NCI-H1436 (cell line): ENCODE data around the gene PPP1R16B.

Experiments
- DNase-seq: peaks from one replicate; lab custom pipeline; 2025; lab: John Stamatoyannopoulos, UW

Gene PPP1R16B

DNA sequence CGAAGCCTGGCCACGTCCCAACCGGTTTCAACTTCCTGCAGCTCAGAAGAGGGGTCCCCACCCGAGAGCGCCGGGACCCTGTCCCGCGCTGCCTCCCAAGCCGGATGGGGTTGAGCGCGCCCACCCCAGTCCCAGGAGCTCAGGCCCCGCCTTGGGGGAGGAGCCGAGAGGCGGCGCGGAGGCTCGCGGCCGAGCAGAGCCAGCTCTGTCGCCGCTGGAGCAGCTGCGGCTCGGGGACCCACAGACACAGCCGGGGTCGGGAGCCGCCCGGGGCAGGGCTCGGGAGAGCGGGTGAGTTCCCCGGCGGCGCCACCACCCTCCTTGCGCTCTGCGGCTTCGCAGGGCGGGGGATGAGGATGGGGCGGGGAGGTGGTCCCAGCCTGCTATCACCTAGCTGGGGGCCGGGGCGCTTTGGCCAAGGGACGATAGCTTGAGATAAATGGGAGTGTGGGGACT, at the start of gene PPP1R16B:
TSS of gene PPP1R16B (plus strand) at position 196 of the 456 bp plus-strand sequence. CDS start 30,229 bp downstream, outside the sequence.
- DNase-seq, result no peak

DNA sequence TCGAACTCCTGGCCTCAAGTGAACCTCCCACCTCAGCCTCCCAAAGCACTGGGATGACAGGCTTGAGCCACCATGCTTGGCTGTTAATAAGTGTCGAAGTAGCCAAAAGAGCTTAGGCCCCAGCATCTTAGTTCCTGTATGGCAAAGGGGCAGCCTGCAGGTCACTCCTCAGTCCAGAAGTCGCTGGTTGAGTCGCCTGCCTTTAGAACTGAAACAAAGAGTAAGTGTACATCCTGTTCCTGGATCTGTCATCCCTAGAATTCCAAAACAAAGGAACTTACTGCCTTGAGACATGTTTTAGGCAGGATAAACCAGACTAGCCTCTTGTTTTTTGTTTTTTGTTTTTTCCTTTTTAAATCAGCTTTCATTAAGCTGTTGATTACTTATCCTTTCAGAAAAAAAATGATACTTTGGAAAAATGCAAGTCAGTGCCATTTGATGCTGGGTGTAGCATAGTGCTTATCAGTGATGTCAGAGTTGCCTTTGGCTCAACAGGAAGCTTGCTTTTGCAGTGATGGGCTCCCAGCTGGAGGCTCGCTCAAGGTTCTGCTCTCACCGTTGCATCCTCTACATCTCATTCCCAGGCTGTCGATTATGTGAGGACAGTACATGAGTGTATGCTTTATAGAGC, 48.2 kb upstream of the PPP1R16B start:
- DNase-seq, result no peak

DNA sequence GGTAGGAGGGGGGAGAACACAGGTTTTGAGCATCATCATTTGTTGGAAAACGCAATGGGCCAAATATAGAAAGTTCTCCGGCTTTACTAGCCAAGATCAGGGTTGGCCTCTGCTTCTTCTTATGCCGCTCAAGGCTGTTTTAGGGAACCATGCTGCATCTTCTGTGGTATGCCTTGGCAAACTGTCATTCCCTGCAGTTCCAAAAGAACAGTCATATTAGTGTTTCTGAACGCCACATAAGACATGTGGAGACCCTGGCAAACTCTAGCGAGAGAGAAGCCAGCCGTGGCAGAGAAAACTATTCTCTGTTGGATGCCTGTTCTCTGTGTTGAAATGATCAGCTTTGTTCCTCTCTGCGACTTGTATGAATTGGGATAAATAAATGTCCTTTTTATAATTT, 46.4 kb upstream of the PPP1R16B start:
- no peak for DNase-seq

DNA sequence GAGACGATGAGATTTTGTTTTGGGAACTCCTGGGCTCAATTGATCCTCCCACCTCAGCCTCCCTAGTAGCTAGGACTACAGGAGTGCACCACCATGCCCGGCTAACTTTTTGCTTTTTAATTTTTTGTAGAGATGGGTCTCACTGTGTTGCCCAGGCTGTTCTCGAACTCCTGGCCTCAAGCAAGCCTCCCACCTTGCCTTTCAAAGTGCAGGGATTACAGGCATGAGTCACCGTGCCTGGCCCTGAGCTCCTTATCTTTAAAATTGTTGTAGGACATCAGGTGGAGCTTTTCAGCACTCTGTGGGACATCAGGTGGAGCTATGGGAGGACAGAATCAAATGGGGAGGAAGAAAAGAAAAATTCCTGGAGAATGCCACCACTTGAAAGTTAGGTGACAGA, 44.5 kb upstream of the PPP1R16B start:
- DNase-seq, result no peak

DNA sequence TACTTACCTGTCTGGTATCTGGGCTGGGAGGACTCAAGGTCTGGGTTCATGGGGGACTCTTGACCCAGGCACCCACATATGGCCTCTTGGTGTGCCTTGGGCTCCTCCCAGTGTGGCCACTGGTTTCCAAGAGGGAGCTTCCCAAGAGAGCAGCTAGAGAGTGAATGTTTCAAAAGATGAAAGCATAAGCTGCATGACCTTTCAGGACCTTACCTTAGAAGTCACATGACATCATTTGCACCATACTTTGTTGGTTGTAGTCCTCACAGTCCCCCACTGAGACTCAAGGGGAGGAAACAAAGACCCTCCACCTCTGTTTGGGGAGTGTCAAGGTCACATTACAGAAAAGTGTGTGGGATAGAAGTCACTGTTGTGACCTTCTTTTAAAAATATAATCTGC, 43.3 kb upstream of the PPP1R16B start:
- no peak for DNase-seq

DNA sequence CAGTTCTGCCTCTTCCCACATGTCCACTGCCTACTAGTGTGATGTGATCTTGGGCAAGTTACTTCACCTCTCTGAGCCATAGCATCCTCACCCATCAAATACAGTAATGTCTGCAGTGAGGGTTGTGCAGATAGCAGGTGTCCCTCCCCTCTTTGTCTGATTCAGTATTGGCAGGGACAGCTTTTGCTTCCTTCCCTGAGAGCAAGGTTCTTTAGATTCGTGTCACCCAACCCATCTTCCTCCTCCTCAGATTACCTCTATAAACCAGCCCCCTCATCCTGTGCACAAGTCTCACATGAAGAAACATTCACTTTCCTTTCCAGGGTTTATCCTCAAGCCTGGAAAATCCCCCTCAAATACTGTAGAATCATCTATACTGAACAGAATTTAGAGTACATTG, 41.9 kb upstream of the PPP1R16B start:
- no peak for DNase-seq

DNA sequence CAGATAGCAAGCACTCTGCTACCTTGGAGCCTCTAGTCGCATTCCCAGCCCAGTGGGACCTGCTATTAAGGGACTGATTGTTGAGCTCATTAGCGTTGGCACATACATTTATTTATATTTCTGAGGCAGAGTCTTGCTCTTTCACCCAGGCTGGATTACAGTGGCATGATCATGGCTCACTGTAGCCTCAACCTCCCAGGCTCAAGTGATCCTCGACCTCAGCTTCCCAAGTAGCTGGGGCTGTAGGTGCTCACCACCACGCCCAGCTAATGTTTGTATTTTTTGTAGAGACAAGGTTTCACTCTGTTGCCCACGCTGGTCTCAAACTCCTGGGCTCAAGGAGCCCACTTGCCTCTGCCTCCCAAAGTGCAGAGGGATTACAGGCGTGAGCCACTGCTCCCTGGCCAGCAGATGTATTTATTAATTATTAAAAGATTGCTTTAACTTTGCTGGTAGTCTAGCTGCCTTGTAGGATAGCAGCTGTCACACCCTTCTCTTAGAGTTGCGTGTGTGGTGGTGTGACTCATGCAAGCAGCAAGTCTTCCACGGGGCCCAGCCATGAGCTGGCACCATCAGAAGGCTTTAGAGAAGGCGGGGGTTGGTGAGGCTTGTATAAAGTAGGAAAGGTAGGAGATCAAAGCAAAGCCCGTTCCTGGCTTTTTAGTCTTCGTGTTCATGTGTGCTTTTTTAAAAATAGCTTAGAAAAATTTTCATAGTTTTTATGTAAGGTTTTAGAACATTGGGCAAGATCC, 40.8 kb upstream of the PPP1R16B start:
- DNase-seq, result no peak

DNA sequence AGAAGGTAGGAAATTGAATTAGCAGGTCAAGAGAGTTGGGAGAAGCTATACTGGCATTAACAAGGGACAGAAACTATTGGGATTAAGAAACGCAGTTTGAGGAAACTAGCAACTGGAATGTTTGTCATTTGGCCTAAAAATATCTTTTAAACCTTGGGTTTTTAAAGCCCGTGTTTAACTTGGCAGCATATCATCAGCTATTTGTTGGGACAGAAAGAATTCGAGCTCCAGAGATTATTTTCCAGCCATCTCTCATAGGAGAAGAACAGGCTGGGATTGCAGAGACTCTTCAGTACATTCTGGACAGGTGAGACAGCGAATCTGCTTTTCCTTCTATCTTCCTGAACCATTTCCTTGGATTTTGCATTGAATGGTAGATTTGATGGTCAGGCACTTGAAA, 39.4 kb upstream of the PPP1R16B start:
- no peak for DNase-seq

DNA sequence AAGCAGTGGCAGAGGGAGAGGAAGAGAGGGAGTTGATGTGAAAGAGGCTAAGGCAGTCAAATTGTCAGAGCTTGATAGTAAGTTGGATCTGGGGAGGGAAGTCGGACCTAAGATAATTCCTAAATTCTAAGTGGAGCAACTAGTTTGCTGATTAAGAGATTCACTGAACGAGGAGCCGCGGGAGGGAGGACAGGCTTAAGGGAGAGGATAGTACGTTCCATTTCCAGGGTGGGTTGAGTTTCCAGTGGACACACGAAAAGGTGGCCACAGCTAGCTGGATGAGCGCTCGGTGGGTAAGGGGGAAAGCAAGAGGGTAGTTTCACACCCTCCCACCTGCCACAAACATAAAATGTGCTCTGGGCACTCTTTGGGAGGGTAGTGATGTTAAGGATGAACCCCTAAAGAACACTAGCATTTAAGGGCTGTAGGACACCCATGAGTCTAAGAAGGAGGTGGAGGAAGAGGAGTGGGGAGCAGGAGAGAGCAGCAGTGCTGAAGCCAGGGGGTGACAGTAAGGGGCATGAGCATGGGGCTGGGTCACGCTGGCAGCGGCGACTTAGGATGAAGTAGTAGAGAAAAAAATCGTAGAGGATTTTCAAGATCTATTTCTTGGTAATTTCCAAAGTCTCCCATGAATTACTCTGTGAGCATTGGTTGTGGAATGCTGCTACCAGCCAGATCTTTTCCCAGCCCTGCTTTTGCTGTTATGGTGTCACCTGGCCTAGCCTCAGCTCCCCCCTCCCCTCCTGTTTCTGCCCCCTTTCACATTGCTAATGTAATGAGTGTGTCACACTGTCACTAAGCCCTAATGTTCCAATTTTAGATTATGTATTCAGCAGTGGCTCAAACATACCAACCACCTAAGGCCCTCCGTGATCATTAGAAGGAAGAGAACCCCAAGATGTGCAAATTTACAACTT, 35.9 kb upstream of the PPP1R16B start:
- no peak for DNase-seq

DNA sequence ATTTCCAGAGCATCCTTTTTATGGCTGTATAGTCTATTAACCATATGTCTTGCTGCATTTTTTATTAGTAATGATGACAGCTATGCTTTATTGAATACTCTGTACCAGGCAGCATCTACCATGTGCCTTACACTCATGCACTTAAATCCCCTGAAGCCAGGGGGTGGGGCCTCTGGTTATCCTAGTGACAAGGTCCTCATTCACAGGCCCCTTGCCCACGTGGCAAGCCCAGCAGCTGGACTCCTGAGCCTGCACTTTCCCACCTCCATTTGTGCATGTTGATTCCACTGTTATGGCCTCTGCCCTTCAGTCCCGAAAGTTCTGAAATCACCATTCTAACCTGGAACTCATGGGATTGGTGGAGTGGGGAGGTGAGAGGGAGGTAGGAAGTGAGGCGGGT, 35.0 kb upstream of the PPP1R16B start:
- DNase-seq, result no peak

DNA sequence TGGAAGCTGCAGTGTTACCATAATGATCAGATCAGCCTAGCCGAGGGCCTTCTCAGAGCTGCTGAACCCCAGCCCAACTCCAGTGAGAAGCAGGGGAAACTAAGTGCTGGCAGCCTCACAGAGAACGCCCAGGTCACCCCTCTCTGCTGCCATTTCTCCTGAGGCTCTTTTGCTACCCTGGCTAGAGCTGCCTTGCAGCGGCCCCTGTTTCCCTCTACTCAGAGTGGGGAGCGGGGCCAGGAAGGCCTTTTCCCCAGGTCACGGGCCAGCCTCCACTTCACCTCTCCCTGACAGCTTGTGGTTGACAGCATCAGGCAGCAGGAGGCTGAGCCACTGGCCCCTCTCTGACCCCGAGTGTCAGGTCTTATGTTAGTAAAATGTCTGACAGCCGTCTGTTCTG, 34.5 kb upstream of the PPP1R16B start:
- DNase-seq, result no peak

DNA sequence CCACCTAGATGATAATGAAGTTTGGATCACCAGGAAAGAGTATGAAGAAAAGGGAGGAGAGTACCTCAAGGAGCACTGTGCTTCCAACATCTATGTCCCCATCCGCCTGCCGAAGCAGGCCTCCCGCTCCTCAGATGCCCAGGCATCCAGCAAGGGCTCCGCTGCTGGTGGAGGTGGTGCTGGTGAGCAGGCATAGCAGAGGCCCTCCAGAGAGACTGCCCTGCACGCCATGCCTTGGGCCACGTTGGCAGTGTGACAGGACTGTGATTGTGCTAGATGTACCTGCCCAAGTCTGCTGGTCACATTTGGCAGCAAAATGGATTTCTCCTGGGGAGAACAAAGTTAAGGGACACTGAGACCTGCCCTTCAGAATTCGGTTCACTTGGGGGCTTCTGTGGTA, 33.9 kb upstream of the PPP1R16B start:
- DNase-seq, result no peak

DNA sequence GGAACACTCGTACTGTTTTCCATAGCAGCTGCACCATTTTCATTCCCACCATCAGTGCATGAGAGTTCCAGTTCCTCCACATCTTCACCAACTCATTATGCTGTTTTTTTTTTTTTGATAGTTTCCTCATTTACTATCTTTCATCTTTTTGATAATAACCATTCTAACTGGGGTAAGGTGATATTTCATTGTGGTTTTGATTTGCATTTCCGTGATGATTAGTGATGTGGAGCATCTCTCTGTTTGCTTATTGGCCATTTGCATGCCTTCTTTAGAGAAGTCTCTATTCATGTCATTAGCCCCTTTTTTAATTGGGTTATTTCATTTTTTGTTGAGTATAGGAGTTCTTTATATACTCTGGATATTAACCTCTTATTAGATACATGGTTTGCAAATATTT, 31.3 kb upstream of the PPP1R16B start:
- no peak for DNase-seq

DNA sequence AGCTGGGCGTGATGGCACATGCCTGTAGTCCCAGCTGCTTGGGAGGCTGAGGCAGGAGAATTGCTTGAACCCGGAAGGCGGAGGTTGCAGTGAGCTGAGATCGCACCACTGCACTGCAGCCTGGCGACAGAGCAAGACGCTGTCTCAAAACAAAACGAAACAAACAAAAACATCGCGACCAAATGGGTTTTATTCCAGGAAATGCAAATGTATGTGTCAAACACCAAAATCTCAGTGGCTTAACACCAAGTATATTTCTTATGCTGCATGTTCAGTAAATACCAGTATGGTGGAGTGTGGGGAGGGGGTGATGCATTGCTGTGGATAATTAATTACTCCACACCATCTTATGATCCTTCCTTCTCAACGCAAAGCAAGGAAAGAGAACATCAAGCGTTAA, 29.1 kb upstream of the PPP1R16B start:
- no peak for DNase-seq

DNA sequence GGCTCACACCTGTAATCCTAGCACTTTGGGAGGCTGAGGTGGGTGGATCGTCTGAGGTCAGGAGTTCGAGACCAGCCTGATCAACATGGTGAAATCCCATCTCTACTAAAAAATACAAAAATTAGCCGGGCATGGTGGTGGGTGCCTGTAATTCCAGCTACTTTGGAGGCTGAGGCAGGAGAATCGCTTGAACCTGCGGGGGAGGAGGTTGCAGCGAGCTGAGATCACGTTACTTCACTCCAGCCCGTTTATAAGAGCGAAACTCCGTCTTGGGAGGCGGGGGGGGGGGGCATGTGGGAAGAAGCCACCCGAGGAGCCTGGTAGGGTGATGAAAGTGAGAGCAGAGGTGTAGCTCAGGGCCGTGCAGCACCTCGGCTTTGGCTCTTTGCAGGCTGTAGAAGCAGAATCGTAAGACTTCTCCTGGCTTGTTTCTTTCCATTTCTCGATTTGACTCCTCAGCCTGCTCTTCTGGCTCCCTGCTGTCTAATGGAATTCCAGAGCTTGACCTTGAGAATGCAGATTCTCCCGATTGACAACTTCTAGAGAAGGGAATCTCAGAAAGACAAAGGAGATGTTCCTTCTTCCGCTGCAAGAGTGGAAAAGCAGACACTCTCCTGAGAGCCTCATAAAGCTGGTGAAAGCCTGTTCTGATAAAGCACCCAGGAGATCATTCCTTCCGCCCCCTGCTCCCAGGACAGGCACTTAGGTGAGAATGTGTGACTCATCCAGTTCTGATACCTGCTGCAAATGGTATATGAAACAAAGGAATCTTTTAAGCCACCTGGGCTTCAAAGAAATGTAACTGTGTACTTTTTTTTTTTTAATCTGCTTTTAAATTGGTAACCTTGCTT, 26.0 kb upstream of the PPP1R16B start:
- DNase-seq, result no peak

DNA sequence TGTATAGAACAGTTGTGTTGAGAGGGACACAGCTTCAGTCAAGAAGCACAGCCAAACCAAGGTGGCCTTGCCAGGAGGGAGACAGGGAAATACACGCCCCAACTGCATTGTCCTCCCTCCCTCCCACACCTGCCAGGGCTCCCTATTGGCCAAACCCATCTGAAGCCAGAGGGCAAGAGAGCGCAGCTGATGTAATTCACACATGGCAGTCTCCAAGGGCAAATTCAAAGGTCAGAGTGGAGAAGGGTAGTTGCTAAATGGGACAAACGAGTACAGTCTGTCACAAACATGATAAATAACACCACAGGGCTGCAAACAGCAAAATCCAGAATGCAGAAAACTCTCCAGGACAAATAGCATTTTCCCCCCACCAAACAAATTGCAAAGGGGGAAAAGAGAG, 23.2 kb upstream of the PPP1R16B start:
- DNase-seq, result no peak

DNA sequence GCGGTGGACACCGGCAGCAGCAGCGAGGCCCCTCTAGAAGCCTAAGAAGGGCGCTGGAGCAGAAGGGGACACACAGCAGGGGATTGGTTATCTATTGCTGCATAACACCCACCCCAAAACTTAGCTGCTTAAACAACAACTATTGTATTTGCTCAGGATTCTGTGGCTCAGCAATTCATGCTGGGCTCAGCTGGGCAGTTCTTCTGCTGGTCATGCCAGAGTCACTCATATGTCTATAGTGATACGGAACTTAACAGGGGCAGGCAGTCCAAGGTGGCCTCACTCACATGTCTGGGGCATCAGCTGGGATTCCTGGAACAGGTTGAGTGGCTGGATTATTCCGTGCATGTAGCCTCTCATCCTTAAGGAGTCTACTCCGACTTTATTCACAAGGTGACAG, 17.6 kb upstream of the PPP1R16B start:
- no peak for DNase-seq

DNA sequence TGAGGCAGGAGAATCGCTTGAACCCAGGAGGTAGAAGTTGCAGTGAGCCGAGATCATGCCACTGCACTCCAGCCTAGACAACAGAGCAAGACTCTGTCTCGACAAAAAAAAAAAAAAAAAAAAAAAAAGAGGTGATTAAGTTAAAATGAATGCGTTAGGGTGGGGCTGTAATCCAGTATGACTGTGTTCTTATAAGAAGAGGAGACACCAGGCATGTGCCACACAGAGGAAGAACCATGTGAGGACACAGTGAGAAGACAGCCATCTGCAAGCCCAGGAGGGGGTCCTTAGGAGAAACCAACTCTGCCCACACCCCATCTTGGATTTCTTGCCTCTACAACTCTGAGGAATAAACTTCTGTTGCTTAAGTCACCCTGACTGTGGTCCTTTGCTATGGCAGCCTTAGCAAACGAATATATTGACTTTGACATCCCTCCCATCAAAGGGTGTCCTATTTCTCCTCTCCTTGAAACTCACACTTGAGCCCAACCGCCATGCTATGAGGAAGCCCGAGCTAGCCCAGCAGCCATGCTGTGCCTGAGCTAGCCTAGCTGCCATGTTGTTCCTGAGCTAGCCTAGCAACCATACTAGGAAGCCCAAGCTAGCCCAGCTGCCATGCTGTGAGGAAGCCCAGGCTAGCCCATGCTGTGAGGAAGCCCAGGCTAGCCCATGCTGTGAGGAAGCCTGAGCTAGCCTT, 15.8 kb upstream of the PPP1R16B start:
- DNase-seq, result no peak

DNA sequence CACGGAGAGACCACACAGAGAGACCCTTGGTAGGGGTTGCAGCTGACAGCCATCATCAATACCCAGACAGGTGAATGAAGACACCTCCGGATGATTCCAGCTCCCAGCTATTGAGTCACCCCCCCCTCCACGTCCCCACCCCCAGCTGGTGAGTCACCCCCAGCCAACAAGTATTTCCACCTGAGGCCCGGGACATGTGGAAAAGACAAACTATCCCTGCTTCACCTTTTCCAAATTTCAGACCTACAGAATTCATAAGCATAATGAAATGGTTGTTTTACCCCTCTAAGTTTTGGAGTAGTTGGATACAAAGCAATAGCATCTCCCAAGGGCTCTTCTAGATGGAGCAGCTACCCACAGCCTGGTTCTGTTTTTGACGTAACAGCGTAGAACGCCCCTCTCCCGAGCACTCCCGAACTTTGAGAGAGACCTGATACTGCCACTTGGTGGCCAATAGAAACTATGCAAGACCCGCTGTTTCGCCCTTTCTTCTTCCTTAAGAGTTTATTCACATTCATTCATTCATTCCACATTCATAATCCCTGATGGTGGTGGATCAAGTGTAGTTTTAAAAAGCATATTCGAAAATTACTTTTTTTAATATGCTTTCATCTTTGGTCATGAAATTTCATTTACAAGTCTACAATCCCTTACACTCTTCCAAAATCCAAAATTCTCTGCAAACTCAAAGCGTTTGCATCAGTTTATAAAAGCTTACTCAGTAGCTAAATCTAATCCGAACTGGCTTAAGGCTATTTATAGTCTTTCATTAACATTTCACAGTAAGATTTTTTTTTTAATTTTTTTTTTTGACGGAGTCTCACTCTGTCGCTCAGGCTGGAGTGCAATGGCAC, 15.1 kb upstream of the PPP1R16B start:
- DNase-seq, result peak; percentile 12

DNA sequence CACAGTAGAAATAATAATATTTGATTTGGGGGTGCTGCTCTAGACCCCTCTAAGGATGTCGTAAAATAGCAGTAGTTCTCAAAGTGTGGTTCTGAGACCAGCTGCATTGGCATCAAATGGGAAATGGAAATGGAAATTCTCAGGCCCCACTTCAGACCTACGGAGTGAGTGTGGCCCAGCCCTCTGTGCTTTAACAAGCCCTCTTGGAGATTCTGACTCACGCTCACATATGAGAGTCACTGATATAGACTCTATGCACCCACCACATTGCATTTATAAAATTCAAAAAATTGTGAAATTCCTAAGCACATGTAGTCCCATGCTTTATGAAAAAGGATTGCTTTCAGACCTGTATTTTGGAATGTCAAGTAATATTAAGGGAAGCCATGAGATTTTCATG, 14.2 kb upstream of the PPP1R16B start:
- DNase-seq, result no peak
